K562 (cell line): ENCODE measurements around the gene SPIRE1. TPM values are rescaled to one million over a fixed set of nuclear protein-coding genes. Genes with fewer than 3 reads are reported as not detected.
A peak's percentile ranks its signal among the peaks of the same experiment; 100 is the strongest.

Experiments used
- ARID1B ChIP-seq: fragments of 450-650 bp; IDR thresholded peaks from 2 replicates; pipeline ENCODE4 v1.6.1; 2016; ENCODE audit warnings: antibody characterized with exemption, mild to moderate bottlenecking, inconsistent platforms
- ARID2 ChIP-seq: fragments of 450-650 bp; IDR thresholded peaks from 2 replicates; pipeline ENCODE4 v1.6.1; 2017; ENCODE audit warnings: antibody characterized with exemption, mild to moderate bottlenecking
- BCOR ChIP-seq: fragments of 450-650 bp; IDR thresholded peaks from 2 replicates; pipeline ENCODE4 v1.6.1; 2016
- CAMTA2 ChIP-seq: fragments of 250-450 bp; sonication (Bioruptor Pico); conservative IDR thresholded peaks from 2 replicates; pipeline ENCODE4 v1.5.1; 2022
- CEBPB ChIP-seq: fragments of 450-650 bp; IDR thresholded peaks from 2 replicates; pipeline ENCODE4 v1.6.1; 2016; ENCODE audit warnings: missing genetic modification characterization, missing compliant biosample characterization
- CEBPG ChIP-seq, 3 experiments: fragments of 200-800 bp in 1 of 3; sonication (Bioruptor generic) in 1 of 3; sonication (generic) in 1 of 3; formaldehyde crosslinking in 1 of 3; IDR thresholded peaks in 2 of 3; conservative IDR thresholded peaks in 1 of 3; 2 replicates each; pipeline versions ENCODE4 v1.6.1 to v1.8.0; 2016 to 2022; ENCODE audit warnings: missing compliant biosample characterization in 2 of 3, missing genetic modification characterization in 2 of 3, mild to moderate bottlenecking in 1 of 3, missing genetic modification reagents in 1 of 3
- FOXK2 ChIP-seq, 2 experiments: fragments of 450-650 bp; IDR thresholded peaks in 1 of 2; conservative IDR thresholded peaks in 1 of 2; 2 replicates each; pipeline ENCODE4 v1.6.1; 2016; ENCODE audit warnings: low read depth in 2 of 2, mild to moderate bottlenecking in 1 of 2
- GTF2A2 ChIP-seq: IDR thresholded peaks from 2 replicates; pipeline ENCODE4 v1.6.1; 2016; ENCODE audit warnings: mild to moderate bottlenecking, missing genetic modification characterization, missing compliant biosample characterization
- HCFC1 ChIP-seq: IDR thresholded peaks from 2 replicates; pipeline ENCODE4 v1.6.1; 2012; ENCODE audit warnings: low read depth, low read length, improper control_type of control experiment
- HLTF ChIP-seq: fragments of 450-650 bp; IDR thresholded peaks from 2 replicates; pipeline ENCODE4 v1.6.1; 2016
- HMBOX1 ChIP-seq: sonication (generic); IDR thresholded peaks from 2 replicates; pipeline ENCODE4 v1.6.1; 2016
- HNRNPLL ChIP-seq: fragments of 200-400 bp; formaldehyde crosslinking; IDR thresholded peaks from 2 replicates; pipeline ENCODE4 v1.6.1; 2017; ENCODE audit warnings: low read length, low read depth, mild to moderate bottlenecking; ENCODE audit not compliant: poor library complexity, severe bottlenecking
- JUN ChIP-seq, 2 experiments: sonication (generic) in 1 of 2; formaldehyde crosslinking in 1 of 2; IDR thresholded peaks; 2 replicates each; pipeline versions ENCODE4 v1.6.1 to v1.8.0; 2012 to 2022; ENCODE audit warnings: borderline replicate concordance in 2 of 2, mild to moderate bottlenecking in 2 of 2, improper control_type of control experiment in 1 of 2, low read depth in 1 of 2, low read length in 1 of 2, missing genetic modification reagents in 1 of 2
- JUNB ChIP-seq: fragments of 450-650 bp; formaldehyde crosslinking; conservative IDR thresholded peaks from 2 replicates; pipeline ENCODE4 v1.4.0; 2020; ENCODE audit warnings: mild to moderate bottlenecking
- MBD2 ChIP-seq: sonication (generic); IDR thresholded peaks from 2 replicates; pipeline ENCODE4 v1.6.1; 2016; ENCODE audit warnings: low read depth, borderline replicate concordance
- MCM3 ChIP-seq: fragments of 450-650 bp; IDR thresholded peaks from 2 replicates; pipeline ENCODE4 v1.6.1; 2016
- NFRKB ChIP-seq: fragments of 450-650 bp; IDR thresholded peaks from 2 replicates; pipeline ENCODE4 v1.6.1; 2016; ENCODE audit warnings: low read depth
- NR2C2 ChIP-seq, 2 experiments: fragments of 200-800 bp in 1 of 2; sonication (Bioruptor generic) in 1 of 2; sonication (generic) in 1 of 2; formaldehyde crosslinking in 1 of 2; IDR thresholded peaks; 2 replicates each; pipeline versions ENCODE4 v1.6.1 to v1.8.0; 2016 to 2022; ENCODE audit warnings: mild to moderate bottlenecking in 1 of 2, missing compliant biosample characterization in 1 of 2, missing genetic modification characterization in 1 of 2, missing genetic modification reagents in 1 of 2
- PHB ChIP-seq: fragments of 250-450 bp; sonication (Bioruptor Pico); IDR thresholded peaks from 2 replicates; pipeline ENCODE4 v1.5.0; 2021
- PREB ChIP-seq: sonication (generic); formaldehyde crosslinking; IDR thresholded peaks from 2 replicates; pipeline ENCODE4 v1.8.1; 2023; ENCODE audit warnings: mild to moderate bottlenecking, missing genetic modification reagents
- RB1 ChIP-seq: fragments of 450-650 bp; IDR thresholded peaks from 2 replicates; pipeline ENCODE4 v1.6.1; 2017; ENCODE audit warnings: low read depth, mild to moderate bottlenecking
- SMARCA4 ChIP-seq: fragments of 450-650 bp; IDR thresholded peaks from 2 replicates; pipeline ENCODE4 v1.6.1; 2016
- TAL1 ChIP-seq: fragments of 450-650 bp; IDR thresholded peaks from 2 replicates; pipeline ENCODE4 v1.6.1; 2016; ENCODE audit warnings: mild to moderate bottlenecking
- TGIF2 ChIP-seq: sonication (generic); formaldehyde crosslinking; IDR thresholded peaks from 2 replicates; pipeline ENCODE4 v1.8.1; 2022; ENCODE audit warnings: mild to moderate bottlenecking, missing genetic modification reagents, moderate library complexity
- TOE1 ChIP-seq, 2 experiments: fragments of 450-650 bp in 1 of 2; sonication (generic) in 1 of 2; formaldehyde crosslinking in 1 of 2; IDR thresholded peaks; 2 replicates each; pipeline versions ENCODE4 v1.7.1 to v1.8.0; 2016 to 2022; ENCODE audit warnings: borderline replicate concordance in 2 of 2, mild to moderate bottlenecking in 2 of 2, antibody characterized with exemption in 1 of 2, inconsistent platforms in 1 of 2, low read depth in 1 of 2, missing genetic modification reagents in 1 of 2, moderate library complexity in 1 of 2
- USF1 ChIP-seq: sonication (generic); formaldehyde crosslinking; IDR thresholded peaks from 2 replicates; pipeline ENCODE4 v1.9.0; 2022; ENCODE audit warnings: mild to moderate bottlenecking, missing genetic modification reagents
- USF2 ChIP-seq: sonication (generic); formaldehyde crosslinking; IDR thresholded peaks from 2 replicates; pipeline ENCODE4 v1.5.0; 2020; ENCODE audit warnings: missing genetic modification reagents
- ZBTB17 ChIP-seq: fragments of 450-650 bp; formaldehyde crosslinking; IDR thresholded peaks from 2 replicates; pipeline ENCODE4 v1.4.0; 2020; ENCODE audit warnings: mild to moderate bottlenecking
- polyA plus RNA-seq, 8 experiments: library from polyadenylated mRNA; depleted of rRNA in 4 of 8; stranded (reverse) in 5 of 8; unstranded in 3 of 8; fragments of >200 nt; fragmentation: Nextera tagmentation in 2 of 8; fragmentation: Illumina TruSeq in 1 of 8; extraction: Ambion mirVana in 2 of 8; extraction: Trizol in 1 of 8; gene quantifications; 2 replicates each; pipeline versions ENCODE4 v1.2.1 to v1.2.3, GENCODE V29; 2011 to 2014; ENCODE audit warnings: inconsistent platforms in 1 of 8, missing spikeins in 1 of 8
- total RNA-seq, 7 experiments: library from RNA; depleted of rRNA in 6 of 7; stranded (reverse); fragments of >200 nt in 6 of 7; fragmentation: Illumina TruSeq in 2 of 7; extraction: Trizol in 2 of 7; gene quantifications; 2 replicates each; pipeline versions ENCODE4 v1.2.1 to v1.2.3, GENCODE V29; 2011 to 2021; ENCODE audit warnings: low replicate concordance in 1 of 7

The SPIRE1 gene
- total and polyA plus RNA-seq, 9 of the 15 experiments (the other 6 are each of a cell fraction or from before 2014, with no cell fraction given) = 2.9 to 14.0 (median 10.2) TPM

GRCh38 chr18:12476955-12477354, 181.0 kb downstream of the SPIRE1 start (continued):
- TF ChIP-seq ARID1B (peak; percentile 47; the same call in 1 of the 2 replicates), PHB (CRISPR knock-in tag) (no peak), PREB (CRISPR knock-in tag) (no peak), NR2C2 (CRISPR knock-in tag; IDR thresholded peaks at IDR 0.05) (no peak), NR2C2 (tag; IDR thresholded peaks at IDR 0.05) (peak; percentile 31; the same call in 1 of the 2 replicates), GTF2A2 (tag) (no peak), HCFC1 (no peak), HNRNPLL (no peak), JUN (IDR thresholded peaks at IDR 0.05; ENCODE audit: borderline replicate concordance, low read depth, low read length) (peak; percentile 39; the same call in 1 of the 2 replicates), JUN (CRISPR knock-in tag; IDR thresholded peaks at IDR 0.05; ENCODE audit: borderline replicate concordance) (no peak), BCOR (no peak), TGIF2 (CRISPR knock-in tag) (no peak), TAL1 (no peak), HMBOX1 (peak; percentile 79), SMARCA4 (peak; percentile 24; the same call in 1 of the 2 replicates), ZBTB17 (CRISPR knock-in tag) (no peak), MBD2 (no peak), FOXK2 (conservative IDR thresholded peaks at IDR 0.05 in 1 of 2, IDR thresholded peaks at IDR 0.05 in 1 of 2; ENCODE audit: low read depth in 2 of 2) (no peak), MCM3 (no peak), TOE1 (IDR thresholded peaks at IDR 0.05; ENCODE audit: borderline replicate concordance) (no peak), TOE1 (CRISPR knock-in tag; IDR thresholded peaks at IDR 0.05; ENCODE audit: borderline replicate concordance, low read depth) (no peak), USF2 (no peak), RB1 (no peak), CAMTA2 (no peak), CEBPG (CRISPR knock-in tag; IDR thresholded peaks at IDR 0.05) (peak; percentile 69; the same call in 1 of the 2 replicates), CEBPG (tag; conservative IDR thresholded peaks at IDR 0.05 in 1 of 2, IDR thresholded peaks at IDR 0.05 in 1 of 2) (peak; percentile 88 to 89), ARID2 (no peak), USF1 (CRISPR knock-in tag) (no peak), JUNB (CRISPR knock-in tag) (no peak), HLTF (no peak), CEBPB (tag) (peak; percentile 82), NFRKB (no peak)
